Neural cell (in vitro differentiated cells): ENCODE results near the gene FGD4. TPM values are rescaled to one million over a fixed set of nuclear protein-coding genes. Genes with fewer than 3 reads are reported as not detected.

Source experiments
- H2AFZ ChIP-seq: fragments of 200-600, 300-800 bp; sonication (generic), shearing (Covaris generic); 2 replicates; pipeline ENCODE4 v1.6.0; 2014; ENCODE audit warnings: low read depth, mild to moderate bottlenecking, antibody characterized with exemption, low read length, moderate library complexity
- H3F3A ChIP-seq: fragments of 200-600 bp; shearing (Covaris generic); 2 replicates; pipeline ENCODE4 v1.6.1; 2016; ENCODE audit warnings: mild to moderate bottlenecking, moderate library complexity, mixed read lengths, antibody characterized with exemption, low read length; ENCODE audit not compliant: insufficient read depth, poor library complexity, severe bottlenecking
- H3K27ac ChIP-seq: fragments of 200-600, 300-800 bp; sonication (generic), shearing (Covaris generic); 2 replicates; pipeline ENCODE4 v1.5.1; 2014; ENCODE audit warnings: mild to moderate bottlenecking, low read length, moderate library complexity
- H3K27me3 ChIP-seq: fragments of 300-800, 200-600 bp; sonication (generic), shearing (Covaris generic); 2 replicates; pipeline ENCODE4 v1.6.0; 2014; ENCODE audit warnings: mild to moderate bottlenecking, low read depth, low read length, moderate library complexity; ENCODE audit not compliant: insufficient read depth
- H3K36me3 ChIP-seq: fragments of 300-800, 200-600 bp; sonication (generic), shearing (Covaris generic); 2 replicates; pipeline ENCODE4 v1.5.1; 2014; ENCODE audit warnings: mild to moderate bottlenecking, antibody characterized with exemption, low read length, moderate library complexity; ENCODE audit not compliant: insufficient read depth
- H3K4me2 ChIP-seq: fragments of 300-800, 200-600 bp; sonication (generic), shearing (Covaris generic); 2 replicates; pipeline ENCODE4 v1.6.0; 2014; ENCODE audit warnings: mild to moderate bottlenecking, low read length
- H3K4me3 ChIP-seq: fragments of 300-800, 200-600 bp; sonication (generic), shearing (Covaris generic); 2 replicates; pipeline ENCODE4 v1.5.1; 2014; ENCODE audit warnings: mild to moderate bottlenecking, low read length, moderate library complexity
- H3K79me2 ChIP-seq: fragments of 200-600 bp; shearing (Covaris generic); replicated peaks from 2 replicates; pipeline ENCODE4 v1.6.0; 2014; ENCODE audit warnings: mild to moderate bottlenecking, low read length, moderate library complexity; ENCODE audit not compliant: insufficient read depth
- H3K9ac ChIP-seq: fragments of 300-800, 200-600 bp; sonication (generic), shearing (Covaris generic); 2 replicates; pipeline ENCODE4 v1.6.1; 2016; ENCODE audit warnings: mild to moderate bottlenecking, low read length, mixed read lengths
- H3K9me2 ChIP-seq: fragments of 200-600 bp; shearing (Covaris generic); 2 replicates; pipeline ENCODE4 v1.6.1; 2016; ENCODE audit warnings: mild to moderate bottlenecking, low read length, mixed read lengths; ENCODE audit not compliant: insufficient read depth
- H3K9me3 ChIP-seq: fragments of 200-600, 300-800 bp; sonication (generic), shearing (Covaris generic); 2 replicates; pipeline ENCODE4 v1.6.1; 2016; ENCODE audit warnings: mild to moderate bottlenecking, mixed run types, low read length, moderate library complexity, mixed read lengths
- H4K20me1 ChIP-seq: fragments of 200-600 bp; shearing (Covaris generic); 2 replicates; pipeline ENCODE4 v1.6.1; 2016; ENCODE audit warnings: mild to moderate bottlenecking, mixed run types; ENCODE audit not compliant: insufficient read depth
- CTCF ChIP-seq: fragments of 450-650 bp; IDR thresholded peaks from 2 replicates; pipeline ENCODE4 v1.5.1; 2014; ENCODE audit warnings: antibody characterized with exemption, mild to moderate bottlenecking, moderate library complexity; ENCODE audit not compliant: poor library complexity, severe bottlenecking
- EP300 ChIP-seq: fragments of 450-650 bp; conservative IDR thresholded peaks from 2 replicates; pipeline ENCODE4 v1.6.1; 2014; ENCODE audit warnings: antibody characterized with exemption, mild to moderate bottlenecking, moderate library complexity; ENCODE audit not compliant: poor library complexity, severe bottlenecking
- EZH2 ChIP-seq: fragments of 200-600, 300-800 bp; shearing (Covaris generic), sonication (generic); IDR thresholded peaks from 2 replicates; pipeline ENCODE4 v1.6.1; 2014; ENCODE audit warnings: antibody characterized with exemption, low read length, borderline replicate concordance, mild to moderate bottlenecking; ENCODE audit not compliant: insufficient read depth, poor library complexity, severe bottlenecking
- MXI1 ChIP-seq: fragments of 450-650 bp; conservative IDR thresholded peaks from 2 replicates; pipeline ENCODE4 v1.6.1; 2014; ENCODE audit warnings: antibody characterized with exemption, mild to moderate bottlenecking; ENCODE audit not compliant: poor library complexity, severe bottlenecking
- POLR2AphosphoS5 ChIP-seq: IDR thresholded peaks from 2 replicates; pipeline ENCODE4 v1.6.1; 2012
- RAD21 ChIP-seq: fragments of 450-650 bp; conservative IDR thresholded peaks from 2 replicates; pipeline ENCODE4 v1.6.1; 2014; ENCODE audit warnings: antibody characterized with exemption, mild to moderate bottlenecking, moderate library complexity
- REST ChIP-seq: IDR thresholded peaks from 2 replicates; pipeline ENCODE4 v1.6.1; 2012; ENCODE audit warnings: borderline replicate concordance
- SMC3 ChIP-seq: fragments of 450-650 bp; conservative IDR thresholded peaks from 2 replicates; pipeline ENCODE4 v1.6.1; 2014; ENCODE audit warnings: antibody characterized with exemption, mild to moderate bottlenecking, moderate library complexity; ENCODE audit not compliant: poor library complexity
- TAF1 ChIP-seq: IDR thresholded peaks from 2 replicates; pipeline ENCODE4 v1.6.1; 2012; ENCODE audit warnings: low read depth
- polyA plus RNA-seq: library from polyadenylated mRNA; depleted of rRNA; stranded (reverse); fragments of >200 nt; gene quantifications from 2 replicates; pipeline ENCODE4 v1.2.3, GENCODE V29; 2014

The FGD4 gene
- polyA plus RNA-seq, 1 donor from 2014 or later, result 24.4 TPM

GRCh38 chr12:32478858-32479725 lies 79.7 kb downstream of the FGD4 start:
- H3F3A ChIP-seq, result no peaks in the 10 kb centered on the region
- no peaks in the 10 kb centered on the region for H3K36me3 ChIP-seq
- H3K9ac ChIP-seq, result no peak overlapping the region
- H3K9me2 ChIP-seq, result no peaks in the 10 kb centered on the region
- no peak overlapping the region for H3K4me3 ChIP-seq
- no peaks in the 10 kb centered on the region for H3K27me3 ChIP-seq
- H3K4me2 ChIP-seq, result no peak overlapping the region
- no peaks in the 10 kb centered on the region for H3K9me3 ChIP-seq
- no peak overlapping the region for H2AFZ ChIP-seq
- H4K20me1 ChIP-seq, result no peaks in the 10 kb centered on the region
- TF ChIP-seq MXI1, result no peak
- H3K79me2 ChIP-seq, result no peaks in the 10 kb centered on the region
- no peak overlapping the region for H3K27ac ChIP-seq

GRCh38 chr12:32482226-32482625 lies 82.9 kb downstream of the FGD4 start:
- H3K36me3 ChIP-seq, result no peaks in the 10 kb centered on the region
- H3K9me3 ChIP-seq, result no peaks in the 10 kb centered on the region
- H3K4me2 ChIP-seq, result no peak overlapping the region
- H3K79me2 ChIP-seq, result no peaks in the 10 kb centered on the region
- no peak overlapping the region for H3K4me3 ChIP-seq
- no peaks in the 10 kb centered on the region for H4K20me1 ChIP-seq
- no peak for TF ChIP-seq TAF1
- no peak for TF ChIP-seq SMC3
- no peak for TF ChIP-seq CTCF
- no peak for TF ChIP-seq REST
- TF ChIP-seq RAD21, result no peak
- TF ChIP-seq MXI1, result no peak
- TF ChIP-seq EZH2, result no peak
- no peak for TF ChIP-seq POLR2AphosphoS5
- no peak for TF ChIP-seq EP300
- no peaks in the 10 kb centered on the region for H3K9me2 ChIP-seq
- H3K27me3 ChIP-seq, result no peaks in the 10 kb centered on the region
- no peak overlapping the region for H2AFZ ChIP-seq
- no peak overlapping the region for H3K27ac ChIP-seq
- H3K9ac ChIP-seq, result no peak overlapping the region
- H3F3A ChIP-seq, result no peaks in the 10 kb centered on the region
